Effector memory CD8-positive, alpha-beta T cell (primary cell): Measurements from ENCODE around the gene CHST9.

Experiments used
- ATAC-seq: fragments of 150-1000 bp; cut with Tn5 transposase; replicated peaks from 2 replicates; pipeline ENCODE4 v1.10.0; 2021; ENCODE audit warnings: mild to moderate bottlenecking, moderate library complexity
- DNase-seq, 3 experiments: peaks; one replicate each; pipeline ENCODE4 v3.0.0; 2021
- H3K27ac Mint-ChIP-seq, 2 donors: one replicate each; pipeline ENCODE4 v1.8.0; 2022; ENCODE audit warnings: mild to moderate bottlenecking in 2 of 2, mixed read lengths in 2 of 2, moderate library complexity in 2 of 2
- H3K27me3 Mint-ChIP-seq, 2 donors: one replicate each; pipeline ENCODE4 v1.8.0; 2022; ENCODE audit warnings: mixed read lengths in 2 of 2
- H3K36me3 Mint-ChIP-seq: one replicate; pipeline ENCODE4 v1.8.0; 2022; ENCODE audit warnings: mild to moderate bottlenecking, moderate library complexity, mixed read lengths; ENCODE audit not compliant: insufficient read depth
- H3K4me1 Mint-ChIP-seq, 2 donors: one replicate each; pipeline ENCODE4 v1.8.0; 2022; ENCODE audit warnings: low read depth in 2 of 2, mixed read lengths in 2 of 2
- H3K4me3 Mint-ChIP-seq, 2 donors: one replicate each; pipeline ENCODE4 v1.8.0; 2022; ENCODE audit warnings: mild to moderate bottlenecking in 2 of 2, mixed read lengths in 2 of 2, moderate library complexity in 2 of 2
- H3K9me3 Mint-ChIP-seq, 2 donors: one replicate each; pipeline ENCODE4 v1.8.0; 2022; ENCODE audit warnings: mixed read lengths in 2 of 2

The CHST9 gene

GRCh38 chr18:26919627-26920026 is 265.5 kb downstream of the CHST9 start:
- H3K9me3 Mint-ChIP-seq = peaks cover 10 to 12% of the 10 kb centered on the region in 2 donors

GRCh38 chr18:26919201-26919600 is 265.9 kb downstream of the CHST9 start:
- no peaks in the 10 kb centered on the region for H3K36me3 Mint-ChIP-seq
- DNase-seq (no peak), ATAC-seq (no peak)
- peaks cover 10 to 12% of the 10 kb centered on the region in 2 donors for H3K9me3 Mint-ChIP-seq
- no peaks in the 10 kb centered on the region for H3K27me3 Mint-ChIP-seq
- no peak overlapping the region for H3K4me3 Mint-ChIP-seq
- no peaks in the 10 kb centered on the region for H3K4me1 Mint-ChIP-seq
- H3K27ac Mint-ChIP-seq = no peak overlapping the region

More at GRCh38 chr18:26919627-26920026, 265.5 kb downstream of the CHST9 start:
- no peaks in the 10 kb centered on the region for H3K4me1 Mint-ChIP-seq
- H3K27me3 Mint-ChIP-seq = no peaks in the 10 kb centered on the region
- no peak overlapping the region for H3K4me3 Mint-ChIP-seq
- ATAC-seq (no peak), DNase-seq (no peak)
- H3K27ac Mint-ChIP-seq = no peak overlapping the region
- no peaks in the 10 kb centered on the region for H3K36me3 Mint-ChIP-seq

GRCh38 chr18:26911840-26912239 is 273.3 kb downstream of the CHST9 start:
- DNase-seq (no peak), ATAC-seq (no peak)
- H3K36me3 Mint-ChIP-seq = no peaks in the 10 kb centered on the region
- no peaks in the 10 kb centered on the region for H3K4me1 Mint-ChIP-seq
- H3K27ac Mint-ChIP-seq = no peak overlapping the region
- peaks cover 8 to 18% of the 10 kb centered on the region in 2 donors for H3K9me3 Mint-ChIP-seq
- no peak overlapping the region for H3K4me3 Mint-ChIP-seq
- no peaks in the 10 kb centered on the region for H3K27me3 Mint-ChIP-seq

GRCh38 chr18:26909599-26910290 is 275.4 kb downstream of the CHST9 start:
- H3K36me3 Mint-ChIP-seq = no peaks in the 10 kb centered on the region
- no peak overlapping the region for H3K4me3 Mint-ChIP-seq
- DNase-seq (no peak), ATAC-seq (no peak)
- H3K9me3 Mint-ChIP-seq = peaks cover 17 to 21% of the 10 kb centered on the region in 2 donors
- H3K27ac Mint-ChIP-seq = no peak overlapping the region
- no peaks in the 10 kb centered on the region for H3K27me3 Mint-ChIP-seq
- no peaks in the 10 kb centered on the region for H3K4me1 Mint-ChIP-seq

GRCh38 chr18:26908906-26909305 is 276.2 kb downstream of the CHST9 start:
- Mint-ChIP-seq H3K4me3 (no peak overlapping the region), H3K27ac (no peak overlapping the region), H3K36me3 (no peaks in the 10 kb centered on the region), H3K27me3 (no peaks in the 10 kb centered on the region), H3K9me3 (peaks cover 17 to 21% of the 10 kb centered on the region in 2 donors), H3K4me1 (no peaks in the 10 kb centered on the region)
- DNase-seq (no peak), ATAC-seq (no peak)

- ATAC-seq (no peak), DNase-seq (no peak)
- Mint-ChIP-seq H3K27me3 (no peaks in the 10 kb centered on the region), H3K9me3 (peaks cover 8 to 16% of the 10 kb centered on the region in 2 donors), H3K4me3 (no peak overlapping the region), H3K4me1 (no peaks in the 10 kb centered on the region), H3K27ac (no peak overlapping the region), H3K36me3 (no peaks in the 10 kb centered on the region)
Observed at GRCh38 chr18:26902291-26902690, 282.8 kb downstream of the CHST9 start.

- Mint-ChIP-seq H3K27ac (no peak overlapping the region), H3K4me3 (no peak overlapping the region), H3K9me3 (peaks cover 0 to 9% of the 10 kb centered on the region in 2 donors), H3K4me1 (no peaks in the 10 kb centered on the region), H3K27me3 (no peaks in the 10 kb centered on the region), H3K36me3 (no peaks in the 10 kb centered on the region)
- DNase-seq (no peak), ATAC-seq (no peak)
Observed at GRCh38 chr18:26901020-26901419, 284.1 kb downstream of the CHST9 start.

- H3K4me1 Mint-ChIP-seq = no peaks in the 10 kb centered on the region
- no peak for ATAC-seq
Observed at GRCh38 chr18:26894426-26894825, 290.7 kb downstream of the CHST9 start.

GRCh38 chr18:26893996-26894395 is 291.1 kb downstream of the CHST9 start:
- Mint-ChIP-seq H3K4me1 (no peaks in the 10 kb centered on the region), H3K9me3 (peaks cover 6% of the 10 kb centered on the region in 2 donors), H3K36me3 (no peaks in the 10 kb centered on the region), H3K4me3 (no peak overlapping the region), H3K27me3 (no peaks in the 10 kb centered on the region), H3K27ac (no peak overlapping the region)
- ATAC-seq (no peak), DNase-seq (no peak)

More at GRCh38 chr18:26894426-26894825, 290.7 kb downstream of the CHST9 start:
- no peaks in the 10 kb centered on the region for H3K36me3 Mint-ChIP-seq
- peaks cover 4 to 6% of the 10 kb centered on the region in 2 donors for H3K9me3 Mint-ChIP-seq
- no peak overlapping the region for H3K4me3 Mint-ChIP-seq
- DNase-seq = no peak
- H3K27ac Mint-ChIP-seq = no peak overlapping the region
- H3K27me3 Mint-ChIP-seq = no peaks in the 10 kb centered on the region

GRCh38 chr18:26888259-26888658 is 296.8 kb downstream of the CHST9 start:
- Mint-ChIP-seq H3K27ac (no peak overlapping the region), H3K9me3 (peaks cover 0 to 2% of the 10 kb centered on the region in 2 donors), H3K4me3 (no peak overlapping the region), H3K27me3 (no peaks in the 10 kb centered on the region), H3K36me3 (no peaks in the 10 kb centered on the region), H3K4me1 (no peaks in the 10 kb centered on the region)
- DNase-seq = no peak
- ATAC-seq = no peak

GRCh38 chr18:26875040-26875654 is 310.0 kb downstream of the CHST9 start:
- Mint-ChIP-seq H3K27ac (no peak overlapping the region), H3K27me3 (no peaks in the 10 kb centered on the region), H3K4me1 (no peaks in the 10 kb centered on the region), H3K9me3 (peaks cover 10 to 32% of the 10 kb centered on the region in 2 donors), H3K36me3 (no peaks in the 10 kb centered on the region), H3K4me3 (no peak overlapping the region)
- no peak for ATAC-seq
- DNase-seq = no peak

- H3K9me3 Mint-ChIP-seq = peaks cover 10 to 29% of the 10 kb centered on the region in 2 donors
- no peak overlapping the region for H3K27ac Mint-ChIP-seq
- H3K27me3 Mint-ChIP-seq = no peaks in the 10 kb centered on the region
- no peak overlapping the region for H3K4me3 Mint-ChIP-seq
- no peaks in the 10 kb centered on the region for H3K36me3 Mint-ChIP-seq
- no peak for ATAC-seq
- no peak for DNase-seq
- H3K4me1 Mint-ChIP-seq = no peaks in the 10 kb centered on the region
Observed at GRCh38 chr18:26874283-26874682, 310.8 kb downstream of the CHST9 start.

GRCh38 chr18:26869640-26870039 is 315.5 kb downstream of the CHST9 start:
- ATAC-seq (no peak), DNase-seq (no peak)
- H3K4me1 Mint-ChIP-seq = no peaks in the 10 kb centered on the region
- no peaks in the 10 kb centered on the region for H3K36me3 Mint-ChIP-seq
- no peak overlapping the region for H3K27ac Mint-ChIP-seq
- peaks cover 0 to 2% of the 10 kb centered on the region in 2 donors for H3K27me3 Mint-ChIP-seq
- peaks cover 5 to 19% of the 10 kb centered on the region in 2 donors for H3K9me3 Mint-ChIP-seq
- H3K4me3 Mint-ChIP-seq = no peak overlapping the region

GRCh38 chr18:26868968-26869586 is 316.0 kb downstream of the CHST9 start:
- Mint-ChIP-seq H3K4me3 (no peak overlapping the region), H3K27ac (no peak overlapping the region), H3K36me3 (no peaks in the 10 kb centered on the region), H3K27me3 (peaks cover 0 to 8% of the 10 kb centered on the region in 2 donors), H3K4me1 (no peaks in the 10 kb centered on the region), H3K9me3 (peaks cover 3 to 19% of the 10 kb centered on the region in 2 donors)
- ATAC-seq = no peak
- no peak for DNase-seq
